ENCODE results near the gene DDX46. TPM values are rescaled to one million over a fixed set of nuclear protein-coding genes. Genes with fewer than 3 reads are reported as not detected.

DDX46 gene
- total RNA-seq, result 23.9 and 25.7 TPM in 2 replicates

GRCh38 chr5:134758504-134759341, at the start of gene DDX46:
Gene DDX46 (plus strand): TSS chr5:134758779. CDS start chr5:134758939, 160 bp downstream.

GRCh38 chr5:134738133-134738962, 20.2 kb upstream of the DDX46 start, which contains the start of gene CAMLG:
Gene CAMLG (plus strand): TSS chr5:134738548. CDS start chr5:134738621, 73 bp downstream.

GRCh38 chr5:134845852-134846640, 87.5 kb downstream of the DDX46 start, which contains the start of gene C5orf24:
Gene C5orf24 (plus strand): TSS chr5:134845968. CDS start chr5:134854901, 8,933 bp downstream.

GRCh38 chr5:134873987-134874830, 115.6 kb downstream of the DDX46 start, which contains the start of gene TXNDC15:
Gene TXNDC15 (plus strand): TSS chr5:134874371. CDS start chr5:134874428, 57 bp downstream.

Other genes starting within 250 kb of the DDX46 start
- 20.3 and 40.6 TPM in 2 replicates for gene JADE2, start 233.1 kb upstream of the DDX46 start, total RNA-seq
- 74.5 and 77.0 TPM in 2 replicates for gene SAR1B, start 126.0 kb upstream of the DDX46 start, total RNA-seq
- gene SEC24A, start 110.0 kb upstream of the DDX46 start, total RNA-seq, result 13.1 and 23.3 TPM in 2 replicates
- gene CAMLG, start 20.2 kb upstream of the DDX46 start, total RNA-seq, result 37.5 and 52.8 TPM in 2 replicates
- 46.0 and 49.0 TPM in 2 replicates for gene C5orf24, start 87.2 kb downstream of the DDX46 start, total RNA-seq
- 43.6 and 80.9 TPM in 2 replicates for gene TXNDC15, start 115.6 kb downstream of the DDX46 start, total RNA-seq
- 3.1 and 6.3 TPM in 2 replicates for gene PCBD2, start 146.4 kb downstream of the DDX46 start, total RNA-seq
- 0.09 and 0.19 TPM in 2 replicates for gene CATSPER3, start 209.1 kb downstream of the DDX46 start, total RNA-seq

Measured in endothelial cell of coronary artery (primary cell).